K562 (cell line): ENCODE results near the gene GYPC. TPM values are rescaled to one million over a fixed set of nuclear protein-coding genes. Genes with fewer than 3 reads are reported as not detected.

ENCODE experiments used
- ARID4B ChIP-seq: sonication (generic); formaldehyde crosslinking; IDR thresholded peaks from 2 replicates; pipeline ENCODE4 v1.8.0; 2022; ENCODE audit warnings: mild to moderate bottlenecking, missing genetic modification reagents
- ATF1 ChIP-seq, 2 experiments: fragments of 450-650 bp in 1 of 2; IDR thresholded peaks; 2 replicates each; pipeline ENCODE4 v1.6.1; 2016; ENCODE audit warnings: missing compliant biosample characterization in 1 of 2, missing genetic modification characterization in 1 of 2
- BRF2 ChIP-seq: IDR thresholded peaks from 3 replicates; pipeline ENCODE4 v1.6.1; 2011; ENCODE audit warnings: borderline replicate concordance, mild to moderate bottlenecking; ENCODE audit not compliant: insufficient read length, insufficient read depth
- CREB3L1 ChIP-seq: fragments of 450-650 bp; IDR thresholded peaks from 2 replicates; pipeline ENCODE4 v1.6.1; 2014; ENCODE audit warnings: low read depth, mild to moderate bottlenecking, moderate library complexity, borderline replicate concordance
- ETV6 ChIP-seq, 3 experiments: fragments of 150-350 bp in 1 of 3; sonication (generic) in 1 of 3; formaldehyde crosslinking in 1 of 3; IDR thresholded peaks; 2 replicates each; pipeline versions ENCODE4 v1.6.1 to v1.8.0; 2014 to 2022; ENCODE audit warnings: borderline replicate concordance in 2 of 3, low read depth in 2 of 3, antibody characterized with exemption in 1 of 3, low read length in 1 of 3, mild to moderate bottlenecking in 1 of 3, missing genetic modification reagents in 1 of 3
- FOXJ2 ChIP-seq: fragments of 200-800 bp; sonication (Bioruptor generic); IDR thresholded peaks from 2 replicates; pipeline ENCODE4 v1.6.1; 2016; ENCODE audit warnings: missing genetic modification characterization, missing compliant biosample characterization
- KAT8 ChIP-seq: fragments of 450-650 bp; IDR thresholded peaks from 2 replicates; pipeline ENCODE4 v1.6.1; 2016; ENCODE audit warnings: low read depth, mild to moderate bottlenecking
- MCM5 ChIP-seq: fragments of 450-650 bp; IDR thresholded peaks from 2 replicates; pipeline ENCODE4 v1.6.1; 2016; ENCODE audit warnings: low read depth
- NR1H2 ChIP-seq: sonication (generic); formaldehyde crosslinking; IDR thresholded peaks from 2 replicates; pipeline ENCODE4 v1.4.0; 2020; ENCODE audit warnings: mild to moderate bottlenecking, missing genetic modification reagents
- POLR2B ChIP-seq: fragments of 450-650 bp; IDR thresholded peaks from 2 replicates; pipeline ENCODE4 v1.6.1; 2018; ENCODE audit warnings: low read depth; ENCODE audit not compliant: partially characterized antibody
- PPARD ChIP-seq: fragments of 250-450 bp; sonication (Bioruptor Pico); IDR thresholded peaks from 2 replicates; pipeline ENCODE4 v1.8.0; 2022; ENCODE audit warnings: inconsistent platforms, mild to moderate bottlenecking, moderate library complexity
- RBM25 ChIP-seq: fragments of 200-400 bp; formaldehyde crosslinking; IDR thresholded peaks from 2 replicates; pipeline ENCODE4 v1.6.1; 2018; ENCODE audit warnings: low read length, low read depth, moderate library complexity; ENCODE audit not compliant: severe bottlenecking
- XRCC3 ChIP-seq: fragments of 450-650 bp; IDR thresholded peaks from 2 replicates; pipeline ENCODE4 v1.6.1; 2017; ENCODE audit warnings: mild to moderate bottlenecking, moderate library complexity
- ZBED1 ChIP-seq: IDR thresholded peaks from 2 replicates; pipeline ENCODE4 v1.6.1; 2014
- ZKSCAN1 ChIP-seq: fragments of 150-350 bp; IDR thresholded peaks from 2 replicates; pipeline ENCODE4 v1.6.1; 2016; ENCODE audit warnings: low read depth, low read length
- ZNF518B ChIP-seq: fragments of 250-450 bp; sonication (Bioruptor Pico); IDR thresholded peaks from 2 replicates; pipeline ENCODE4 v1.5.0; 2021; ENCODE audit warnings: mild to moderate bottlenecking, moderate library complexity
- ZNF561 ChIP-seq: fragments of 450-650 bp; formaldehyde crosslinking; conservative IDR thresholded peaks from 2 replicates; pipeline ENCODE4 v1.4.0; 2020; ENCODE audit warnings: mild to moderate bottlenecking, moderate library complexity
- polyA plus RNA-seq, 8 experiments: library from polyadenylated mRNA; depleted of rRNA in 4 of 8; stranded (reverse) in 5 of 8; unstranded in 3 of 8; fragments of >200 nt; fragmentation: Nextera tagmentation in 2 of 8; fragmentation: Illumina TruSeq in 1 of 8; extraction: Ambion mirVana in 2 of 8; extraction: Trizol in 1 of 8; gene quantifications; 2 replicates each; pipeline versions ENCODE4 v1.2.1 to v1.2.3, GENCODE V29; 2011 to 2014; ENCODE audit warnings: inconsistent platforms in 1 of 8, missing spikeins in 1 of 8
- total RNA-seq, 7 experiments: library from RNA; depleted of rRNA in 6 of 7; stranded (reverse); fragments of >200 nt in 6 of 7; fragmentation: Illumina TruSeq in 2 of 7; extraction: Trizol in 2 of 7; gene quantifications; 2 replicates each; pipeline versions ENCODE4 v1.2.1 to v1.2.3, GENCODE V29; 2011 to 2021; ENCODE audit warnings: low replicate concordance in 1 of 7

GYPC gene
- total and polyA plus RNA-seq, 9 of the 15 experiments (the other 6 are each of a cell fraction or from before 2014, with no cell fraction given): 50.6 to 282 (median 194) TPM

- no peak for TF ChIP-seq ARID4B (CRISPR knock-in tag)
- peak; percentile 44; the same call in 1 of the 2 replicates for TF ChIP-seq CREB3L1
- no peak for TF ChIP-seq MCM5
- TF ChIP-seq ETV6 (IDR thresholded peaks at IDR 0.05; ENCODE audit: borderline replicate concordance in 1 of 2, low read depth in 2 of 2, low read length in 1 of 2): no peak
- no peak for TF ChIP-seq ETV6 (CRISPR knock-in tag; IDR thresholded peaks at IDR 0.05; ENCODE audit: borderline replicate concordance)
- TF ChIP-seq BRF2: no peak
- TF ChIP-seq NR1H2 (CRISPR knock-in tag): no peak
- no peak for TF ChIP-seq ZBED1
- no peak for TF ChIP-seq POLR2B
- TF ChIP-seq ZKSCAN1: no peak
- no peak for TF ChIP-seq ZNF518B (CRISPR knock-in tag)
- no peak for TF ChIP-seq RBM25
- no peak for TF ChIP-seq KAT8
- no peak for TF ChIP-seq XRCC3
- TF ChIP-seq FOXJ2 (tag): 0 out of 2 replicates have a peak, but pooled peaks have one; percentile 52
- TF ChIP-seq ATF1 (CRISPR knock-in tag; IDR thresholded peaks at IDR 0.05): no peak
- TF ChIP-seq ATF1 (tag; IDR thresholded peaks at IDR 0.05): peak; percentile 78
- TF ChIP-seq PPARD (CRISPR knock-in tag): no peak
- TF ChIP-seq ZNF561 (CRISPR knock-in tag): no peak
These were observed 1.2 kb downstream of the GYPC start (continued) for GRCh38 chr2:126657148-126657635.
